HS-5 (cell line): ENCODE results near the gene CCDC17.

ENCODE experiments used
- DNase-seq: peaks from one replicate; pipeline ENCODE4 v3.0.0-alpha.2; 2012; ENCODE audit warnings: low read depth

Gene CCDC17

GRCh38 chr1:45623972-45624371 lies at the start of gene CCDC17:
TSS of gene CCDC17 (minus strand) at chr1:45624054. CDS start at chr1:45623909, 145 bp downstream.
- no peak for DNase-seq

GRCh38 chr1:45669859-45670655 lies 46.2 kb upstream of the CCDC17 start:
- no peak for DNase-seq

- no peak for DNase-seq
These were observed 45.5 kb upstream of the CCDC17 start for GRCh38 chr1:45669379-45669778.

- no peak for DNase-seq
These were observed 44.7 kb upstream of the CCDC17 start for GRCh38 chr1:45668526-45668925.

GRCh38 chr1:45667321-45668111 lies 43.7 kb upstream of the CCDC17 start:
- no peak for DNase-seq

GRCh38 chr1:45666836-45667235 lies 43.0 kb upstream of the CCDC17 start:
- DNase-seq = no peak

GRCh38 chr1:45660336-45660735 lies 36.5 kb upstream of the CCDC17 start:
- no peak for DNase-seq

- DNase-seq = no peak
These were observed 35.4 kb upstream of the CCDC17 start for GRCh38 chr1:45659222-45659621.

GRCh38 chr1:45658171-45658570 lies 34.3 kb upstream of the CCDC17 start:
- DNase-seq = no peak

- no peak for DNase-seq
These were observed 32.8 kb upstream of the CCDC17 start for GRCh38 chr1:45656573-45657226.

- no peak for DNase-seq
These were observed 30.9 kb upstream of the CCDC17 start for GRCh38 chr1:45654540-45655280.

GRCh38 chr1:45647248-45648021 lies 23.6 kb upstream of the CCDC17 start:
- DNase-seq = no peak

- DNase-seq = no peak
These were observed 20.8 kb upstream of the CCDC17 start for GRCh38 chr1:45644661-45645060.

- no peak for DNase-seq
These were observed 20.1 kb upstream of the CCDC17 start for GRCh38 chr1:45643978-45644377.

GRCh38 chr1:45643321-45643720 lies 19.5 kb upstream of the CCDC17 start:
- no peak for DNase-seq

- no peak for DNase-seq
These were observed 16.4 kb upstream of the CCDC17 start for GRCh38 chr1:45640293-45640692.

- no peak for DNase-seq
These were observed 11.4 kb upstream of the CCDC17 start for GRCh38 chr1:45635211-45635610.

- no peak for DNase-seq
These were observed 6.6 kb upstream of the CCDC17 start for GRCh38 chr1:45630429-45630828.

GRCh38 chr1:45629035-45629434 lies 5.2 kb upstream of the CCDC17 start:
- no peak for DNase-seq

- no peak for DNase-seq
These were observed 1.1 kb downstream of the CCDC17 start for GRCh38 chr1:45622524-45623394.
